Smooth muscle cell (in vitro differentiated cells): ENCODE measurements around the gene PNPLA5. TPM values are rescaled to one million over a fixed set of nuclear protein-coding genes. Genes with fewer than 3 reads are reported as not detected.

ENCODE experiments used
- DNase-seq: peaks from one replicate; lab custom pipeline; 2025; ENCODE audit not compliant: unreplicated experiment; lab: John Stamatoyannopoulos, UW
- H2AFZ ChIP-seq: fragments of 200-600 bp; sonication (generic); 2 replicates; pipeline ENCODE4 v1.6.0; 2016; ENCODE audit warnings: antibody characterized with exemption, low read depth, mild to moderate bottlenecking
- H3F3A ChIP-seq: fragments of 200-600 bp; sonication (generic); 2 replicates; pipeline ENCODE4 v1.6.0; 2017; ENCODE audit warnings: antibody characterized with exemption, low read depth
- H3K27ac ChIP-seq: fragments of 200-600 bp; sonication (generic); 2 replicates; pipeline ENCODE4 v1.5.1; 2016; ENCODE audit warnings: low read depth, mild to moderate bottlenecking
- H3K27me3 ChIP-seq: fragments of 200-600 bp; sonication (generic); 2 replicates; pipeline ENCODE4 v1.6.1; 2016; ENCODE audit warnings: low read depth, mild to moderate bottlenecking
- H3K36me3 ChIP-seq: fragments of 200-600 bp; sonication (generic); 2 replicates; pipeline ENCODE4 v1.5.1; 2016; ENCODE audit warnings: low read depth
- H3K4me1 ChIP-seq: fragments of 200-600 bp; sonication (generic); 2 replicates; pipeline ENCODE4 v1.5.1; 2016; ENCODE audit warnings: low read depth
- H3K4me2 ChIP-seq: fragments of 200-600 bp; sonication (generic); 2 replicates; pipeline ENCODE4 v1.6.0; 2016; ENCODE audit warnings: mild to moderate bottlenecking
- H3K4me3 ChIP-seq: fragments of 200-600 bp; sonication (generic); 2 replicates; pipeline ENCODE4 v1.5.1; 2016; ENCODE audit warnings: mild to moderate bottlenecking
- H3K79me2 ChIP-seq: fragments of 200-600 bp; sonication (generic); 2 replicates; pipeline ENCODE4 v1.6.0; 2016; ENCODE audit warnings: low read depth, mild to moderate bottlenecking
- H3K9ac ChIP-seq: fragments of 200-600 bp; sonication (generic); 2 replicates; pipeline ENCODE4 v1.6.0; 2016; ENCODE audit warnings: low read depth
- H3K9me3 ChIP-seq: fragments of 200-600 bp; sonication (generic); replicated peaks from 2 replicates; pipeline ENCODE4 v1.5.1; 2016; ENCODE audit warnings: low read depth
- H4K20me1 ChIP-seq: fragments of 200-600 bp; sonication (generic); 2 replicates; pipeline ENCODE4 v1.6.0; 2016; ENCODE audit warnings: low read depth
- WGBS: methylation state at CpG from one replicate; pipeline ENCODE4 v1.1.7; 2016; ENCODE audit warnings: low lambda C conversion rate; 5-methylcytosine and 5-hydroxymethylcytosine counted together
- polyA plus RNA-seq: library from polyadenylated mRNA; unstranded; fragments of >200 nt; fragmentation: Nextera tagmentation; extraction: Ambion mirVana; gene quantifications from 2 replicates; pipeline ENCODE4 v1.2.1, GENCODE V29; 2016
- total RNA-seq: library from RNA; depleted of rRNA; stranded (reverse); fragments of >200 nt; gene quantifications from 2 replicates; pipeline ENCODE4 v1.2.3, GENCODE V29; 2014
- TF ChIP-seq, protein P1 (sequence below): fragments of 200-600 bp; sonication (generic); IDR thresholded peaks from 2 replicates; pipeline ENCODE4 v1.5.1; 2017; ENCODE audit warnings: borderline replicate concordance, mild to moderate bottlenecking, antibody characterized with exemption; ENCODE audit not compliant: insufficient read depth, poor library complexity, severe bottlenecking

The PNPLA5 gene
- total and polyA plus RNA-seq, 2 experiments from 2014 or later, result not detected

DNA sequence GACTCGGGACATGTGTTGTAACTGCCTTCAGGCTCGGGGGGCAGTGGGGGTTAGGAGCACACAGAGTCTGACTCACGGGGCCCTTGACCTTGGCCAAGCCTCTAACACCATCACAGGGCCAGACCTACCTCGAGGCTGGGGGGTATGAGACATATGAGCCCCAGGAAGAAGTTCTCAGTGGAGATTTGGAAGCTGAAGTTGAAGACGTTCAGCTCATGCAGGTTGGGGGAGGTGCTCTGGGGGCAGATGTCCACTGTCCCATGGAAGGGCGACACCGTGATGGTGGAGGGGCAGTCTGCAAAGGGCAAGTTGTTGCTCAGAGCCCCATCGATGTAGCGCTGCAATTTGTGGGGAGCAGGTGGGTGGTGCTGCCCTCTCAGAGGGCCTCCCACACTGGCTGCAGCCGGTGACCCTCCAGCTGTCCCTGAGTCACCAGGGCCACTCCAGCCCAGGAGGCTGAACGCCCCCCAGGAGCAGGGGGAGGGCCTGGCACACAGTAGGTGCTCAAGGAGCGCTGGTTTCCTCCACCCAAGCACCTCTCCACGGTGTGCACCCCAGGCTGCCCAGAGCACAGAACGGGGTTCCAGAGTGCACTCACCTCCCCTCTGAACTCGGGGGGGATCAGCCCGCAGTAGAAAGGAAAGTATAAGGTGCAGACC is 2.5 kb downstream of the PNPLA5 start:
- Histone ChIP-seq H3K4me3 (no peak overlapping the region), H3K79me2 (no peaks in the 10 kb centered on the region), H2AFZ (no peak overlapping the region), H3K27ac (no peak overlapping the region), H3K9me3 (no peaks in the 10 kb centered on the region), H3K9ac (no peak overlapping the region), H4K20me1 (no peaks in the 10 kb centered on the region), H3F3A (no peaks in the 10 kb centered on the region), H3K4me1 (no peaks in the 10 kb centered on the region), H3K27me3 (peaks cover 72% of the 10 kb centered on the region), H3K4me2 (no peak overlapping the region), H3K36me3 (no peaks in the 10 kb centered on the region)
- TF ChIP-seq, protein P1, sequence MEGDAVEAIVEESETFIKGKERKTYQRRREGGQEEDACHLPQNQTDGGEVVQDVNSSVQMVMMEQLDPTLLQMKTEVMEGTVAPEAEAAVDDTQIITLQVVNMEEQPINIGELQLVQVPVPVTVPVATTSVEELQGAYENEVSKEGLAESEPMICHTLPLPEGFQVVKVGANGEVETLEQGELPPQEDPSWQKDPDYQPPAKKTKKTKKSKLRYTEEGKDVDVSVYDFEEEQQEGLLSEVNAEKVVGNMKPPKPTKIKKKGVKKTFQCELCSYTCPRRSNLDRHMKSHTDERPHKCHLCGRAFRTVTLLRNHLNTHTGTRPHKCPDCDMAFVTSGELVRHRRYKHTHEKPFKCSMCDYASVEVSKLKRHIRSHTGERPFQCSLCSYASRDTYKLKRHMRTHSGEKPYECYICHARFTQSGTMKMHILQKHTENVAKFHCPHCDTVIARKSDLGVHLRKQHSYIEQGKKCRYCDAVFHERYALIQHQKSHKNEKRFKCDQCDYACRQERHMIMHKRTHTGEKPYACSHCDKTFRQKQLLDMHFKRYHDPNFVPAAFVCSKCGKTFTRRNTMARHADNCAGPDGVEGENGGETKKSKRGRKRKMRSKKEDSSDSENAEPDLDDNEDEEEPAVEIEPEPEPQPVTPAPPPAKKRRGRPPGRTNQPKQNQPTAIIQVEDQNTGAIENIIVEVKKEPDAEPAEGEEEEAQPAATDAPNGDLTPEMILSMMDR, result no peak
- WGBS, result 90% methylated on average over 16 of the region's 16 CpGs
- no peak for DNase-seq

GRCh38 chr22:43888740-43889139 is 3.1 kb downstream of the PNPLA5 start:
- Histone ChIP-seq H2AFZ (no peak overlapping the region), H4K20me1 (no peaks in the 10 kb centered on the region), H3K4me1 (no peaks in the 10 kb centered on the region), H3K4me3 (no peak overlapping the region), H3K9me3 (no peaks in the 10 kb centered on the region), H3K36me3 (no peaks in the 10 kb centered on the region), H3K27ac (no peak overlapping the region), H3K27me3 (peaks cover 66% of the 10 kb centered on the region), H3K79me2 (no peaks in the 10 kb centered on the region), H3K4me2 (no peak overlapping the region), H3F3A (no peaks in the 10 kb centered on the region), H3K9ac (no peak overlapping the region)
- DNase-seq, result no peak
- 93% methylated on average over 4 of the region's 4 CpGs for WGBS
- TF ChIP-seq, protein P1, result no peak

- no peak overlapping the region for H3K4me3 ChIP-seq
- H3K27me3 ChIP-seq, result peaks cover 52% of the 10 kb centered on the region
- TF ChIP-seq, protein P1, result no peak
- DNase-seq, result no peak
- no peak overlapping the region for H3K27ac ChIP-seq
- no peak overlapping the region for H3K9ac ChIP-seq
- H3K9me3 ChIP-seq, result no peaks in the 10 kb centered on the region
- H4K20me1 ChIP-seq, result no peaks in the 10 kb centered on the region
- H3K36me3 ChIP-seq, result no peaks in the 10 kb centered on the region
- H3K4me2 ChIP-seq, result no peak overlapping the region
- no peaks in the 10 kb centered on the region for H3K79me2 ChIP-seq
- H2AFZ ChIP-seq, result no peak overlapping the region
- no peaks in the 10 kb centered on the region for H3F3A ChIP-seq
- WGBS, result 79% methylated on average over 4 of the region's 4 CpGs
- no peaks in the 10 kb centered on the region for H3K4me1 ChIP-seq
These were observed 4.4 kb downstream of the PNPLA5 start for GRCh38 chr22:43887391-43887790.

DNA sequence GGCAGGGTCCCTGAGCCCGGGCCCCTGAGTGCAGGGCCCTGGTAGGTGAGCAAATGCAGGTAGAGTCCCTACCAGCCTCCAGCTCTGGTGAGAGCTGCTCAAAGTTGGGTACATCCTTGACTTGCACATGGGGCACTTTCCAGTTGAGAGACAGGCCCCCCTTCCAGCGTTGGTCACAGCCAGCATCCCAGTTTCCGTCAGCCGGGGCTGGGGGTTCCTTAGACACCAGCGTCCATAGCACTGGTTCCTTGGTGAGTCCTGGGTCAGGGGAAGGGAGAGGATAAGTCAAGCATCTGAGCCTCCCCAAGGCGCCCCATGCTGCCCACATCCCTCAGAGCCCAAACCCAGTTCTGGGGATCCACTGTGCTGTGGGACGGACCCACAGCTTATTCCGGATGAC is 5.6 kb downstream of the PNPLA5 start:
- no peak overlapping the region for H3K27ac ChIP-seq
- no peaks in the 10 kb centered on the region for H4K20me1 ChIP-seq
- H3K79me2 ChIP-seq, result no peaks in the 10 kb centered on the region
- TF ChIP-seq, protein P1, result no peak
- H3K9ac ChIP-seq, result no peak overlapping the region
- H3K9me3 ChIP-seq, result no peaks in the 10 kb centered on the region
- H3K4me3 ChIP-seq, result no peak overlapping the region
- H3K36me3 ChIP-seq, result no peaks in the 10 kb centered on the region
- H3K4me2 ChIP-seq, result no peak overlapping the region
- WGBS, result 68% methylated on average over 8 of the region's 8 CpGs
- H3K4me1 ChIP-seq, result no peaks in the 10 kb centered on the region
- no peaks in the 10 kb centered on the region for H3F3A ChIP-seq
- DNase-seq, result no peak
- peaks cover 41% of the 10 kb centered on the region for H3K27me3 ChIP-seq
- H2AFZ ChIP-seq, result no peak overlapping the region
